HepG2 (cell line): Measurements from ENCODE around the gene CYP46A1. TPM values are rescaled to one million over a fixed set of nuclear protein-coding genes. Genes with fewer than 3 reads are reported as not detected.

Experiments used
- NKX3-1 ChIP-seq: sonication (generic); formaldehyde crosslinking; IDR thresholded peaks from 2 replicates; pipeline ENCODE4 v1.5.0; 2020; ENCODE audit warnings: missing genetic modification reagents
- PCBP1 ChIP-seq: fragments of 200-400 bp; formaldehyde crosslinking; IDR thresholded peaks from 2 replicates; pipeline ENCODE4 v1.6.1; 2017; ENCODE audit warnings: mild to moderate bottlenecking, low read depth, low read length, borderline replicate concordance
- SYNCRIP ChIP-seq: fragments of 200-400 bp; formaldehyde crosslinking; IDR thresholded peaks from 2 replicates; pipeline ENCODE4 v1.6.1; 2018; ENCODE audit warnings: mild to moderate bottlenecking, low read depth, low read length; ENCODE audit not compliant: insufficient read depth
- ZNF101 ChIP-seq: sonication (generic); formaldehyde crosslinking; IDR thresholded peaks from 2 replicates; pipeline ENCODE4 v1.4.0; 2020; ENCODE audit warnings: mild to moderate bottlenecking, low read depth, missing genetic modification reagents, borderline replicate concordance
- ZNF225 ChIP-seq: sonication (generic); formaldehyde crosslinking; IDR thresholded peaks from 2 replicates; pipeline ENCODE4 v1.4.0; 2020; ENCODE audit warnings: mild to moderate bottlenecking, missing genetic modification reagents
- ZNF713 ChIP-seq: sonication (generic); formaldehyde crosslinking; IDR thresholded peaks from 2 replicates; pipeline ENCODE4 v1.4.0; 2020; ENCODE audit warnings: mild to moderate bottlenecking, missing genetic modification reagents
- ZNF773 ChIP-seq: sonication (generic); formaldehyde crosslinking; IDR thresholded peaks from 2 replicates; pipeline ENCODE4 v1.4.0; 2020; ENCODE audit warnings: missing genetic modification reagents, borderline replicate concordance
- ZNF83 ChIP-seq: sonication (generic); formaldehyde crosslinking; IDR thresholded peaks from 2 replicates; pipeline ENCODE4 v1.4.0; 2020; ENCODE audit warnings: missing genetic modification reagents, mild to moderate bottlenecking, borderline replicate concordance
- polyA plus RNA-seq, 8 experiments: library from polyadenylated mRNA; depleted of rRNA in 3 of 8; stranded (reverse) in 7 of 8; unstranded in 1 of 8; fragments of >200 nt; fragmentation: Illumina TruSeq in 4 of 8; extraction: Trizol in 4 of 8; gene quantifications; 2 replicates each; pipeline versions ENCODE4 v1.2.1 to v1.2.3, GENCODE V29; 2011 to 2016; ENCODE audit warnings: low read depth in 4 of 8, missing spikeins in 1 of 8, mixed read lengths in 1 of 8; ENCODE audit not compliant: insufficient read depth in 1 of 8
- total RNA-seq, 5 experiments: library from RNA; depleted of rRNA; stranded (reverse); fragments of >200 nt; fragmentation: Illumina TruSeq; extraction: Trizol; gene quantifications; 2 replicates each; pipeline ENCODE4 v1.2.3, GENCODE V29; 2016; ENCODE audit warnings: low read depth in 1 of 5
- TF ChIP-seq, protein P1 (sequence below): IDR thresholded peaks from 2 replicates; pipeline ENCODE4 v1.6.1; 2016; ENCODE audit warnings: mild to moderate bottlenecking, missing biosample characterization, missing genetic modification reagents
- TF ChIP-seq, protein P2 (sequence below): sonication (generic); formaldehyde crosslinking; IDR thresholded peaks from 2 replicates; pipeline ENCODE4 v1.4.0; 2020; ENCODE audit warnings: missing genetic modification reagents, borderline replicate concordance
- TF ChIP-seq, protein P3 (sequence below): IDR thresholded peaks from 2 replicates; pipeline ENCODE4 v1.6.1; 2016; ENCODE audit warnings: low read depth
- TF ChIP-seq, protein P4 (sequence below): IDR thresholded peaks from 2 replicates; pipeline ENCODE4 v1.6.1; 2016; ENCODE audit warnings: missing biosample characterization, missing genetic modification reagents, low read depth
- TF ChIP-seq, protein P5 (sequence below): sonication (generic); formaldehyde crosslinking; IDR thresholded peaks from 2 replicates; pipeline ENCODE4 v1.8.0; 2022; ENCODE audit warnings: mild to moderate bottlenecking, missing genetic modification reagents, borderline replicate concordance
- TF ChIP-seq, protein P6 (sequence below): sonication (generic); formaldehyde crosslinking; conservative IDR thresholded peaks from 2 replicates; pipeline ENCODE4 v1.4.0; 2020; ENCODE audit warnings: missing genetic modification reagents
- TF ChIP-seq, protein P7 (sequence below): sonication (generic); formaldehyde crosslinking; IDR thresholded peaks from 2 replicates; pipeline ENCODE4 v1.5.1; 2020; ENCODE audit warnings: mild to moderate bottlenecking, missing genetic modification reagents, moderate library complexity

Gene CYP46A1
- total and polyA plus RNA-seq, 2 of the 13 experiments (the other 11 are each of a cell fraction or from before 2014, with no cell fraction given) = not detected

DNA sequence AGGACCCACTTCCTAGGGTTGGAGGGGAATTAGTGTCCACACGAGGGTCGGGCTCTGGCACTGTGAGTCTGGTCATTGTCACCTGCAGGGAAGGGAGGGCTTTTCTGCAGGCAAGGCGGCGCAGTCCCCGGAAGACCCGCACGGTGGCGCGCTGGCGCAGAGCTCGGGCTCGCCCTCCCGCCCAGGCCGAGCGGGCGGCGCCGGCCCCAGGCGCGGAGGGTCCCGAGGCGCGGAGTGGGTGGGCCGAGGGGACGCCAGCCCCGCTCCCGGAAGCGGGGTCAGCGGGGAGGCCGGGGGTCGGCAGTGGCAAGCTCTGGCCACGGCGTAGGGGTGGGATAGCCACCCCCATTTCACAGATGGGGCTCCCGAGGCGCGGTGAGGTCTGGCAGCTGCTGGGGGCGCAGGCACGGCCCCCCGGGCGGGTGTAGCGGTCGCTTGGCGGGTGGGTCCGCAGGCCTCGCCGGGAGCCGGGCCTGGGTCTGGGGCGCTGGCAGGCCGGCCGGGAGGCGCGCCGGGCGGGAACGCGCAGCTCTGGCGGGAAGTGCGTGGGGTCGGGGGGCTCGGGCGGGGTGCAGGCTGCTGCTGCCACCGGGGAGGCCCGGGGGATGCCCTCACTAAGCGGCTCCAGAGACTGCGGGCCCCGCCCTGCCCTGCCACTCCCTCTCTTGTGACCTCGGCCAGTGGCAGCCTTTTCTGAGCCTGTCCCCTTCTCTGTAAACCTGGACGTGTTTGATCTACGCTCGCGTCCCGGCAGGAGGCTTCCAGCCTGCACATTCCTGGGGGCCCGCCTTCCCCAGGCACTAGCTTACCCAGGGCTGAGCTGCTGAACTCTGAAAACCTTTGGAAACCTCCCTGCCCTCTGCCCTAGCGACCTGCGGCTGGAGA is 46.1 kb downstream of the CYP46A1 start (continued):
- TF ChIP-seq, protein P1, sequence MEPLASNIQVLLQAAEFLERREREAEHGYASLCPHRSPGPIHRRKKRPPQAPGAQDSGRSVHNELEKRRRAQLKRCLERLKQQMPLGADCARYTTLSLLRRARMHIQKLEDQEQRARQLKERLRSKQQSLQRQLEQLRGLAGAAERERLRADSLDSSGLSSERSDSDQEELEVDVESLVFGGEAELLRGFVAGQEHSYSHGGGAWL (CRISPR knock-in tag) = no peak
- TF ChIP-seq ZNF225 (CRISPR knock-in tag) = no peak
- TF ChIP-seq PCBP1 = 0 out of 2 replicates have a peak, but pooled peaks have one; percentile 53
- TF ChIP-seq, protein P2, sequence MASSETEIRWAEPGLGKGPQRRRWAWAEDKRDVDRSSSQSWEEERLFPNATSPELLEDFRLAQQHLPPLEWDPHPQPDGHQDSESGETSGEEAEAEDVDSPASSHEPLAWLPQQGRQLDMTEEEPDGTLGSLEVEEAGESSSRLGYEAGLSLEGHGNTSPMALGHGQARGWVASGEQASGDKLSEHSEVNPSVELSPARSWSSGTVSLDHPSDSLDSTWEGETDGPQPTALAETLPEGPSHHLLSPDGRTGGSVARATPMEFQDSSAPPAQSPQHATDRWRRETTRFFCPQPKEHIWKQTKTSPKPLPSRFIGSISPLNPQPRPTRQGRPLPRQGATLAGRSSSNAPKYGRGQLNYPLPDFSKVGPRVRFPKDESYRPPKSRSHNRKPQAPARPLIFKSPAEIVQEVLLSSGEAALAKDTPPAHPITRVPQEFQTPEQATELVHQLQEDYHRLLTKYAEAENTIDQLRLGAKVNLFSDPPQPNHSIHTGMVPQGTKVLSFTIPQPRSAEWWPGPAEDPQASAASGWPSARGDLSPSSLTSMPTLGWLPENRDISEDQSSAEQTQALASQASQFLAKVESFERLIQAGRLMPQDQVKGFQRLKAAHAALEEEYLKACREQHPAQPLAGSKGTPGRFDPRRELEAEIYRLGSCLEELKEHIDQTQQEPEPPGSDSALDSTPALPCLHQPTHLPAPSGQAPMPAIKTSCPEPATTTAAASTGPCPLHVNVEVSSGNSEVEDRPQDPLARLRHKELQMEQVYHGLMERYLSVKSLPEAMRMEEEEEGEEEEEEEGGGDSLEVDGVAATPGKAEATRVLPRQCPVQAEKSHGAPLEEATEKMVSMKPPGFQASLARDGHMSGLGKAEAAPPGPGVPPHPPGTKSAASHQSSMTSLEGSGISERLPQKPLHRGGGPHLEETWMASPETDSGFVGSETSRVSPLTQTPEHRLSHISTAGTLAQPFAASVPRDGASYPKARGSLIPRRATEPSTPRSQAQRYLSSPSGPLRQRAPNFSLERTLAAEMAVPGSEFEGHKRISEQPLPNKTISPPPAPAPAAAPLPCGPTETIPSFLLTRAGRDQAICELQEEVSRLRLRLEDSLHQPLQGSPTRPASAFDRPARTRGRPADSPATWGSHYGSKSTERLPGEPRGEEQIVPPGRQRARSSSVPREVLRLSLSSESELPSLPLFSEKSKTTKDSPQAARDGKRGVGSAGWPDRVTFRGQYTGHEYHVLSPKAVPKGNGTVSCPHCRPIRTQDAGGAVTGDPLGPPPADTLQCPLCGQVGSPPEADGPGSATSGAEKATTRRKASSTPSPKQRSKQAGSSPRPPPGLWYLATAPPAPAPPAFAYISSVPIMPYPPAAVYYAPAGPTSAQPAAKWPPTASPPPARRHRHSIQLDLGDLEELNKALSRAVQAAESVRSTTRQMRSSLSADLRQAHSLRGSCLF (CRISPR knock-in tag) = no peak
- no peak for TF ChIP-seq ZNF713 (CRISPR knock-in tag)
- no peak for TF ChIP-seq ZNF83 (CRISPR knock-in tag)
- no peak for TF ChIP-seq ZNF101 (CRISPR knock-in tag)
- no peak for TF ChIP-seq SYNCRIP
- TF ChIP-seq ZNF773 (CRISPR knock-in tag) = no peak
- TF ChIP-seq, protein P3, sequence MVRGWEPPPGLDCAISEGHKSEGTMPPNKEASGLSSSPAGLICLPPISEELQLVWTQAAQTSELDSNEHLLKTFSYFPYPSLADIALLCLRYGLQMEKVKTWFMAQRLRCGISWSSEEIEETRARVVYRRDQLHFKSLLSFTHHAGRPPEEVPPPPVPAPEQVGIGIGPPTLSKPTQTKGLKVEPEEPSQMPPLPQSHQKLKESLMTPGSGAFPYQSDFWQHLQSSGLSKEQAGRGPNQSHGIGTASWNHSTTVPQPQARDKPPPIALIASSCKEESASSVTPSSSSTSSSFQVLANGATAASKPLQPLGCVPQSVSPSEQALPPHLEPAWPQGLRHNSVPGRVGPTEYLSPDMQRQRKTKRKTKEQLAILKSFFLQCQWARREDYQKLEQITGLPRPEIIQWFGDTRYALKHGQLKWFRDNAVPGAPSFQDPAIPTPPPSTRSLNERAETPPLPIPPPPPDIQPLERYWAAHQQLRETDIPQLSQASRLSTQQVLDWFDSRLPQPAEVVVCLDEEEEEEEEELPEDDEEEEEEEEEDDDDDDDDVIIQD (CRISPR knock-in tag) = no peak
- TF ChIP-seq NKX3-1 = no peak
- TF ChIP-seq, protein P4, sequence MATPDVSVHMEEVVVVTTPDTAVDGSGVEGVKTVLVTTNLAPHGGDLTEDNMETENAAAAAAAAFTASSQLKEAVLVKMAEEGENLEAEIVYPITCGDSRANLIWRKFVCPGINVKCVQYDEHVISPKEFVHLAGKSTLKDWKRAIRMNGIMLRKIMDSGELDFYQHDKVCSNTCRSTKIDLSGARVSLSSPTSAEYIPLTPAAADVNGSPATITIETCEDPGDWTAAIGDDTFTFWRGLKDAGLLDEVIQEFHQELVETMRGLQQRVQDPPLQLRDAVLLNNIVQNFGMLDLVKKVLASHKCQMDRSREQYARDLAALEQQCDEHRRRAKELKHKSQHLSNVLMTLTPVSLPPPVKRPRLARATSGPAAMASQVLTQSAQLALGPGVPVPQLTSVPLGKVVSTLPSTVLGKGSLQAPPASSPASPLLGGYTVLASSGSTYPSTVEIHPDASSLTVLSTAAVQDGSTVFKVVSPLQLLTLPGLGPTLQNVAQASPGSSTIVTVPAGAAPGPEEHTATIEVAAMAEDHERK (CRISPR knock-in tag) = no peak
- TF ChIP-seq, protein P5, sequence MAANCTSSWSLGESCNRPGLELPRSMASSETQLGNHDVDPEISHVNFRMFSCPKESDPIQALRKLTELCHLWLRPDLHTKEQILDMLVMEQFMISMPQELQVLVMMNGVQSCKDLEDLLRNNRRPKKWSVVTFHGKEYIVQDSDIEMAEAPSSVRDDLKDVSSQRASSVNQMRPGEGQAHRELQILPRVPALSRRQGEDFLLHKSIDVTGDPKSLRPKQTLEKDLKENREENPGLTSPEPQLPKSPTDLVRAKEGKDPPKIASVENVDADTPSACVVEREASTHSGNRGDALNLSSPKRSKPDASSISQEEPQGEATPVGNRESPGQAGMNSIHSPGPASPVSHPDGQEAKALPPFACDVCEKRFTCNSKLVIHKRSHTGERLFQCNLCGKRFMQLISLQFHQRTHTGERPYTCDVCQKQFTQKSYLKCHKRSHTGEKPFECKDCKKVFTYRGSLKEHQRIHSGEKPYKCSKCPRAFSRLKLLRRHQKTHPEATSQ (CRISPR knock-in tag) = no peak
- TF ChIP-seq, protein P6, sequence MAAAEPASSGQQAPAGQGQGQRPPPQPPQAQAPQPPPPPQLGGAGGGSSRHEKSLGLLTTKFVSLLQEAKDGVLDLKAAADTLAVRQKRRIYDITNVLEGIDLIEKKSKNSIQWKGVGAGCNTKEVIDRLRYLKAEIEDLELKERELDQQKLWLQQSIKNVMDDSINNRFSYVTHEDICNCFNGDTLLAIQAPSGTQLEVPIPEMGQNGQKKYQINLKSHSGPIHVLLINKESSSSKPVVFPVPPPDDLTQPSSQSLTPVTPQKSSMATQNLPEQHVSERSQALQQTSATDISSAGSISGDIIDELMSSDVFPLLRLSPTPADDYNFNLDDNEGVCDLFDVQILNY (CRISPR knock-in tag) = no peak
- TF ChIP-seq, protein P7, sequence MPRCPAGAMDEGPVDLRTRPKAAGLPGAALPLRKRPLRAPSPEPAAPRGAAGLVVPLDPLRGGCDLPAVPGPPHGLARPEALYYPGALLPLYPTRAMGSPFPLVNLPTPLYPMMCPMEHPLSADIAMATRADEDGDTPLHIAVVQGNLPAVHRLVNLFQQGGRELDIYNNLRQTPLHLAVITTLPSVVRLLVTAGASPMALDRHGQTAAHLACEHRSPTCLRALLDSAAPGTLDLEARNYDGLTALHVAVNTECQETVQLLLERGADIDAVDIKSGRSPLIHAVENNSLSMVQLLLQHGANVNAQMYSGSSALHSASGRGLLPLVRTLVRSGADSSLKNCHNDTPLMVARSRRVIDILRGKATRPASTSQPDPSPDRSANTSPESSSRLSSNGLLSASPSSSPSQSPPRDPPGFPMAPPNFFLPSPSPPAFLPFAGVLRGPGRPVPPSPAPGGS (CRISPR knock-in tag) = no peak
